GM13976 (cell line): ENCODE results near the gene ZNF556.

Experiments used
- DNase-seq: peaks from one replicate; pipeline ENCODE4 v3.0.0; 2012; ENCODE audit warnings: low spot score
- in situ Hi-C: fragments of 300-500 bp; cut with MboI; formaldehyde crosslinking; loops from one replicate; pipeline ENCODE4 v1.12.0; 2022; ENCODE audit warnings: low sequenced_read_pairs, mixed read lengths, inconsistent platforms; ENCODE audit not compliant: unreplicated experiment
- TF ChIP-seq, protein P1 (sequence below): IDR thresholded peaks from 2 replicates; pipeline ENCODE4 v1.5.1; 2012; ENCODE audit warnings: borderline replicate concordance, mild to moderate bottlenecking; ENCODE audit not compliant: insufficient read depth; ENCODE audit errors: extremely low read depth, missing control alignments, control extremely low read depth

Gene ZNF556

DNA sequence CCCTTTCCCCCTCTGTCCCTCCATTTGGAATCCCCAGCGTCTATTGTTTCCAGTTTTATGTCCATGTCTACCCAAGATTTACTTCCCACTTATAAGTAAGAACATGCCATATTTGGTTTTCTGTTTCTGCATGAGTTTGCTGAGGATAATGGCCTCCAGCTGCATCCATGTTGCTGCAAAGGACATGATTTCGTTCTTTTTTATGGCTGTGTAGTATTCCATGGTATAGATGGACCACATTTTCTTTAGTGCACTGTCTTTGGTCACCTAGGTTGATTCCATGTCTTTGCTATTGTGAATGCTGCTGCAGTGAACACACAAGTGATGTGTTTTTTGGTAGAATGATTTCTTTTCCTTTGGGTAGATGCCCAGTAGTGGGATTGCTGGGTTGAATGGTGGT, 22.0 kb upstream of the ZNF556 start:
- DNase-seq, result no peak
- TF ChIP-seq, protein P1, sequence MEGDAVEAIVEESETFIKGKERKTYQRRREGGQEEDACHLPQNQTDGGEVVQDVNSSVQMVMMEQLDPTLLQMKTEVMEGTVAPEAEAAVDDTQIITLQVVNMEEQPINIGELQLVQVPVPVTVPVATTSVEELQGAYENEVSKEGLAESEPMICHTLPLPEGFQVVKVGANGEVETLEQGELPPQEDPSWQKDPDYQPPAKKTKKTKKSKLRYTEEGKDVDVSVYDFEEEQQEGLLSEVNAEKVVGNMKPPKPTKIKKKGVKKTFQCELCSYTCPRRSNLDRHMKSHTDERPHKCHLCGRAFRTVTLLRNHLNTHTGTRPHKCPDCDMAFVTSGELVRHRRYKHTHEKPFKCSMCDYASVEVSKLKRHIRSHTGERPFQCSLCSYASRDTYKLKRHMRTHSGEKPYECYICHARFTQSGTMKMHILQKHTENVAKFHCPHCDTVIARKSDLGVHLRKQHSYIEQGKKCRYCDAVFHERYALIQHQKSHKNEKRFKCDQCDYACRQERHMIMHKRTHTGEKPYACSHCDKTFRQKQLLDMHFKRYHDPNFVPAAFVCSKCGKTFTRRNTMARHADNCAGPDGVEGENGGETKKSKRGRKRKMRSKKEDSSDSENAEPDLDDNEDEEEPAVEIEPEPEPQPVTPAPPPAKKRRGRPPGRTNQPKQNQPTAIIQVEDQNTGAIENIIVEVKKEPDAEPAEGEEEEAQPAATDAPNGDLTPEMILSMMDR, result no peak
- in situ Hi-C loops, result no loop called here

DNA sequence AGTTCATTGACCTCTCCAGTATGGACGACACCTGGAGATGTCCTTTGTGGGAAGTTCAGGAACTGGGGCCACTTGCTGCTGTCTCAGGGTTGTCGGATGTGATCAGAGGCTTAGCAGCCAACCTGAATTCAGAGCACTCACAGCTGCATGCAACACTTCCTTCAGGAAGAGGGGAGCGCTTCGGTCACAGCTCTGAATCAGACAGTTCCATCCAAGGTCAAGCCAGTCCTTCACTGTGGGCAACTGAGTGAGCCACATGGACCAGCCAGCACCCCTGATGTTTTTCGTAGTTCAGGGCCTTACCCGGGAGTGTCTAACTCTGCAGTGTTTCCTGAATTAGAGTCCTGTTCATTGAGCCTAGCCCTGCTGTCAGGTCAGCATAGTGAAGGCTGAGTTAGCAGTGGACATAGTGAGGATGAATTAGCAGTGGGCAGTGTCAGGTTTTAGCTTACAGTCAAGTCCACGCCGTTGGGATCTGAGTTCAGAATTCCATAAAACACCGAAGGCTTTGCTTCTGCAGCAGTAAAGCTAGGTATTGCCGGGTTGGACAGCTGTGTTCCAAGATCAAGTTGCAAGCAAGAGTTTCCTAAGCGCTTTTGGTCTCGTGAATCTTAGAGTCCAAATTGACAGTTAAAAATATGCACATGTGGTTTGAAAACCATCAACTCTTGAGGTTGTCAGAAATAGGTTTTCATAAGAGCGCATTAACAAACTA, 20.8 kb upstream of the ZNF556 start:
- no peak for DNase-seq
- TF ChIP-seq, protein P1, result no peak
- in situ Hi-C loops, result no loop called here

DNA sequence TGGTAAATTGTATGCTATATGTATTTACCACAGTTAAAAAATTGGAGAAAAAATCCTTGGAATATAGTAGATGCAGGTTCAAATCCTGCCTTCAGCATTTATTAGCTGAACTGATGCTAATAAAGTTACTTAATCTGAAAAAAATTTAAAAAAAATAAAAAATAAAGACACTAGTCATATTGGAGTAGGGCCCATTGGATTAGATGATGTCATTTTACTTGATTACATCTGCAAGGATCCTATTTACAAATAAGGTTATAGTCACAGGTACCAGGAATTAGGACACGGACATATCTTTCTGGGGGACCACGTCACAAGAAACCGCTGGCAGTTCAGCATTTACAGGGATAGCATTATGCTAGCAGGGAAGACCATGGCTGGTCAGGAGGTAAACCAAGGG, 19.6 kb upstream of the ZNF556 start:
- TF ChIP-seq, protein P1, result no peak
- no peak for DNase-seq
- in situ Hi-C loops, result no loop called here

DNA sequence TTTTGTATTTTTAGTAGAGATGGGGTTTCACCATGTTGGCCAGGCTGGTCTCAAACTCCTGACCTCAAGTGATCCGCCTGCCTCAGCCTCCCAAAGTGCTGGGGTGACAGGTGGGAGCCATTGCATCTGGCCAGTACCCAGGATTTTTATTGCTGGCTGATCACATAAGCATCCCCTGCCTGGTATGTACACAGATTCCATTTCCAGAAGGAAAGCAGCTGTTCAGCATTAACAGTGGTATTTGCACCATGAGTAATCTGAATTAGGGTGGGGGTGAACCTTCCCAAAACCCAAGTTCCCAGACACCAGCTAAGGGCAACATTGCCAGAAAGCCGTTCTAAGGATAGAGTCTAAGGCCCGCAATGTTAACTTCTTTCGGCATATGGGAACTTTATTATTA, 18.5 kb upstream of the ZNF556 start:
- DNase-seq, result no peak
- TF ChIP-seq, protein P1, result no peak

DNA sequence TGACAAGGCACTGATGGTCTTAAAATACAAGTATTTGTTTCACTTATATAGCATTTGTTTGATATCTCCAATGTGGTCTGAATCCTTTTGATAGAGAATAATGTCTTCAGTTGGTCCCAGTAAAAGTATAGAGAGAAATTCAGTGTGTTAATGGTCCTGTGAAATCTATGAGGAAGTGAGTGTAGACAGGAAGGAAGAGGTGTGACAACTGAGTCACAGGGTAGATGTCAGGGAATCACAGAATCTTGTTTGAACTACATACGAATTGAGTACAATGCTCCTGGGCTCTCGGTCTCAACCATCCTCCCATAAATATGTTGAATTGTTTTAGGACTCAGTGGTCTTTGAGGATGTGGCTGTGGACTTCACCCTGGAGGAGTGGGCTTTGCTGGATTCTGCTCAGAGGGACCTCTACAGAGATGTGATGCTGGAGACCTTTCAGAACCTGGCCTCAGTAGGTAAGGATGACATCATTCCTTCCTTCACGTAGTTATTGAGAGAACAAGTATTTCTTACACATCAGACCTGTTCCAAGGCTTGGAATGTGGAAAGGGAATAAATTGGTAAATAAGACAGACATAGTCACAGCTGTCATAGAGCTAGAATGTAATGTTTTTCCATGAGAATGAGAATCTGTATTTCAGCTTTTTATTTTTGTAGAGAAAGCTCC, 16.7 kb upstream of the ZNF556 start:
- DNase-seq, result no peak
- in situ Hi-C loops, result no loop called here
- TF ChIP-seq, protein P1, result no peak

More for the DNA sequence above, 18.5 kb upstream of the ZNF556 start:
- in situ Hi-C loops, result no loop called here

DNA sequence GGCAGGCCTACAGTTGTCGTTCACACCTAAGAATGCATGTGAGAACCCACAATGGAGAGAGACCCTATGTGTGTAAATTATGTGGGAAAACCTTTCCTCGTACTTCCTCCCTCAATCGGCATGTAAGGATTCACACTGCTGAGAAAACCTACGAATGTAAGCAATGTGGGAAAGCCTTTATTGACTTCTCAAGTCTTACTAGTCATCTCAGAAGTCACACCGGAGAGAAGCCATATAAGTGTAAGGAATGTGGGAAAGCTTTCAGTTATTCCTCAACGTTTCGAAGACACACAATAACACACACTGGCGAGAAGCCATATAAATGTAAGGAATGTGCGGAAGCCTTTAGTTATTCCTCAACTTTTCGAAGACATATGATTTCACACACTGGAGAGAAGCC, 14.5 kb upstream of the ZNF556 start:
- TF ChIP-seq, protein P1, result no peak
- in situ Hi-C loops, result no loop called here
- no peak for DNase-seq
